GM18508 (cell line): ENCODE measurements around the gene TRIML1.
"Not testable (repeated sequence)": the region's sequence is repeated elsewhere in the genome, so short reads cannot be mapped to it uniquely, and the experiment has no call there.

Experiments
- ATAC-seq: cut with Tn5 transposase; IDR thresholded peaks from one replicate; pipeline ENCODE4 v1.9.1; 2021; ENCODE audit warnings: moderate number of reproducible peaks; ENCODE audit not compliant: insufficient read depth, unreplicated experiment

Gene TRIML1

DNA sequence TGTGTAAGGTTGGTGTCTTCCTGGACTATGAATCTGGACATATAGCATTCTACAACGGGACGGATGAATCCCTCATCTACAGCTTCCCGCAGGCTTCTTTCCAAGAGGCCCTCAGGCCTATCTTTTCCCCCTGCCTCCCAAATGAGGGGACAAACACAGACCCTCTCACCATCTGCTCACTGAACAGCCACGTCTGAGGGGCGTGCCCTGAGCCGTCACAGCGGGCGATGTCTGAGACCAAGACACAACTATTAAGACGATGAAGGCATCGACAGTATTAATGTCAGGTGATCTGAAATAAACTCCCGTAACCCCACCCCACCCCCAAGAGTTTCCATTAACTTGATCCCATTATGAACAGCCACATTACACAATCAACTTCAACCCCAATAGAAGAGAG is 7.9 kb downstream of the TRIML1 start:
- no peak for ATAC-seq

DNA sequence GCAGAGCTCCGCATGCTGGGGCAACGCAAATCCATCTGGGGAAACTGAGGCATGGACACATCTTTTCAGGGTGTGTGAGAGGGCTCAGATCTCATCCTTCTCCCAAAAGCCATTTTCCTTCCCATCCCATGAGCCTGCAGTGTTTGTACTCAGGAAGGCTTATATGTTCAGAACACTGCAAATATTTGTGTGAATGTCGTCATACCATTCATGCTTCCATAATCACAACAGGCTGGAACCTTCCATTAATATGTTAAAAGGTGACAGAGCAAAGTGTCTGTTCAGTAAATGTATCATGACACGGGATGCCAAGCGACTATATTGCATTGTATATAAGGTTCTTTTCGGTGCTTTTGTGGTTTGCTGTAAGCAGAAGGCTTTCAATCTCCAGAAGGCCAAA is 8.5 kb downstream of the TRIML1 start:
- no peak for ATAC-seq

DNA sequence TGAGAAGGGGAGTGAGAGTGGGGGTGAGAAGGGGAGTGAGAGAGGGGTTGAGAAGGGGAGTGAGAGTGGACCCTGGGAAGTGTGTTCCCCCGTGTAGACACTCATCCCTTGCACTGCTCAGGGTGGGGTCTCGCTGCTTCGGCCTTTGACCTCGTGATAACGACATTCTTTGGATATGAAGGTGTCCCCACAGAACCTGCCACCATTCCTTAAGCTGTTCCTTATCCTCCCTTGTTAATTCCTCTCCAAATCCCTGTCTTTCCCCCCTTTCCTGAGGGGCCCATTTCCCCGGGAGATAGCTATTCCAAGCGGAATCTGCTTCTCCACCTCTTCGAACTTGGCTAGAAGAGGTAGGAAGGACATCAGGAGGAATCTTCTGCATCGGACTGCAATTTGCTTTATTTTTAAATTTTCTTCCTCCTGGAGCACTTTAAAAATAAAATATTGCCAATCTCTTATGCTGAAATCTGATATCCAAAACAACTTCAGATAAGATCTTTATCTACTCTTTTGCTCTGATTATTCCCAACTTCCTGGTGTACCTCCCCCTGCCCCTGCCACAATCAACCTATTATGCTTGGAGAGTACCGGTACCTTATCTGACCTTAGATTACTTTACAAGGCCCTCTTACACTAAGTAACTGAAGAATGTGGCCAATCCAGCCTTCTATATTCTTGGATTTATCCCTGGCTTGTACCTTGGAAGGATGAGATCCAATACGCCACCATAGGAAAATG is 15.6 kb downstream of the TRIML1 start:
- no peak for ATAC-seq

DNA sequence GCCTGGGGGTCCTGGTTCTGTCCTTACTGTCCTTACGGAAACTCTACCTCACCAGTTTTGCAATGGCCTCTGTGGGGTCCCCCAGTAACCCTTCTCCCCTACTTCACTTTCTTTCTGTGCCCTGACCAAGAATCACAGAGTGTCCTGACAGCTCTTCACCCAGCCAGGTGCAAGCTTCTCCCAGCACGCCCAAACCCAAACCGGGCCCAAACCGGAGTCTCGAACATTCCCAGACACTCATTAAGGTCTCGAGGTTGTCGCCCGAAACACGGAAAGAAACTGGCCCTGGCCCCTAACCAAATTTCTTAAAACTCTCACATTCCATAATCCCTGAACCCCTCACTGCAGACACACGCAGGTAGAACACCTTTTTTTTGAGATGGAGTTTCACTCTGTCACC is 19.1 kb downstream of the TRIML1 start:
- ATAC-seq = no peak

DNA sequence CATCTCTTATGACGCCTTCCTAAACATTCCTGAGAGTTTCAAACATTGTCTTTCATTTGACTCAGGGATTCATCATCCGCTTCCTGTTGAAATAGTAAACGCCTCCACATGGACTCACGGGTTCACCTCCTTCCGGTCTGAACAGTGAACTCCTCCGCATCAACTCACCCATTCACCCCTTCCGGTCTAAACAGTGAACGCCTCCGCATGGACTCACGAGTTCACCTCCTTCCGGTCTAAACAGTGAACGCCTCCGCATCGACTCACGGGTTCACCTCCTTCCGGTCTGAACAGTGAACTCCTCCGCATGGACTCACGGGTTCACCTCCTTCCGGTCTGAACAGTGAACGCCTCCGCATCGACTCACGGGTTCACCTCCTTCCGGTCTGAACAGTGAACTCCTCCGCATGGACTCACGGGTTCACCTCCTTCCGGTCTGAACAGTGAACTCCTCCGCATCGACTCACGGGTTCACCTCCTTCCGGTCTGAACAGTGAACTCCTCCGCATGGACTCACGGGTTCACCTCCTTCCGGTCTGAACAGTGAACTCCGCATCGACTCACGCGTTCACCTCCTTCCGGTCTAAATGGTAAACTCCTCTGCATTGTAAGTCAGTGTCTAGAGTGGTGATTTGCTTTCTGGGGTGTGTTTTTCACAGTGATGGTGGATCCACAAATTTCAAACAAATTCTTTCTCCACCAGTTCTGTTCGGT is 20.4 kb downstream of the TRIML1 start:
- not testable (repeated sequence) for ATAC-seq

DNA sequence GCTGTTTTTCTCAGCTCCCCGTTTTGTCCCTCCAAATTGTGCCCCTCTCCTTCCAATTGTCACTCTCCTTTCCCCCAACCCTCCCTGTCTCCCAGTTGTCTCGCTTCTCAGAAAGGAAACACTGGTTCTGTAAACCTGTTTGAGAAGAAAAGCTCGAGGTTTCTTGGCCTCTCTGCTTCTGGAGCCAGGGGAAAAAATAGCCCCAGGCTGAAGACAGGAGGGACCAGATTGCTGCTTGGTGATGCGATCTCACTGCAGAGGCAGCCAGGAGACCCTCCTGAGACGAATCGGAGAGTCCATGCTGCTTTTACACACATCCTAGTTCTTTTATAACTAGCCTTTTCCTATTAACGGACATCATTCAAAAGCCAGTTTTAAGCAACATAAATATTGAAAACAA is 21.2 kb downstream of the TRIML1 start:
- no peak for ATAC-seq

DNA sequence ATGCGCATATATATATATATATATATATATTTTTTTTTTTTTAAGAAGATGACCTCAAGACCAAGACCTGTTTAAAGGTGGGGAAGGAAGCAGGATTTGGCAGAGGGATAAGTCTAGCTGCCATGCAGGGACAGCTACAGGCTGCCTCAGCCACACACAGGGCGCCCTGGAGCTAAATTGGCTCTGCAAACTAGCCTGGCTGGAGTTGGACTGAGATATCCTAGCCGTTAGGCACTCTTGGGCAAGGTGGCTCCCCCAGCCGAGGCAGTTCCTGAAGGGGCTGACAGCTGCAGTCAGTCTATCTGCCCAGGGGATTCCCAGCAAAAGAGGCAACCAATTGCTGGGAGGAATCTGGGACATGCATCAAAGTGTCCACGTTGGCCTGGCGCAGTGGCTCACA is 21.9 kb downstream of the TRIML1 start:
- no peak for ATAC-seq

DNA sequence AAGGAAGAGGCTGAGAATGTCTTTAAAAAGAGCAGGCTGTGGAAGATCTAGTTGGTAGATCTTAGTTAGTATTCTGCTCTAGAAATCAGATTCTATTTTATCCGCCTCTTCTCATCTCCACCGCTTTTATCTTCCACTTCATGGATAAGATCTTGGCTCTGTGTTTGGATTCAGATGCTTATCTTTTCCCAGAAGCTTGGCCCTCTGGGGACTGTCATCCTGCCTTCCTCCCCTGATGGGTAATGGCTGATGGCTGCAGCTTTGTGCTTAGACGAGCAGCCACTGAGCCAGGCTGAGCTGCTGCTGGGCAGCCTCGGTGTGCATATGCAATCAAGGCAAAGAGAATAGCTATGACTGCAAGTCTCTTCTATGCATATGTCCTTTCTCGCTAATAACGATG is 23.5 kb downstream of the TRIML1 start:
- no peak for ATAC-seq

DNA sequence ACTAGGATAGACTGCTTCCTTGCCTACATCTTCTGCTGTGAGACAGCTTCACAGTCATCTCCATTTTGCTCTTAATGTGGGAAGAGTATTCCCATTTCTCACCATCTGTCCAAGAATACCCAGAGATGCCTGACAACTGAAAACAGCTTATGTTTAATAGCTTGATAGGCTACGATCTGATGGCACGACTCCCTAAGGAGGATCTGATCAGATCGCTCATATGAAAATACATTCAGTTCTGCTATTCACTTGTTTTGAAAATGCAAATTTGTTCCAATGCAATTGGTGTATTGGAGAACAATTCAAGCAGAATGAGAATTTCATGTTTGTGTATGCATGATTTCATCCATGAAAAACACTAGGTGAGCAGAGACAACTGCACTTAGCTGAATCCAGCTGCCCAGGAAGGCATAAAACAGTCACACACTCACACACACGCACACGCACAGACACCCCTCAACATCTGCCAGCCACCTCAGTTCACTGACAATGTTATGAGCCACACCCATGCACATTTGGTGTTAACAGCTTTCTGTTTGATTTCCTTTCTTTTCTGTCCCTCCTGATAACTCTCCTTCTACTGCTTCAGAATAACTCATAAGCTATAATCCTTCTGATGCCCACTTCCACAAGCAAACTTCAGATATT is 29.6 kb downstream of the TRIML1 start:
- ATAC-seq = no peak

DNA sequence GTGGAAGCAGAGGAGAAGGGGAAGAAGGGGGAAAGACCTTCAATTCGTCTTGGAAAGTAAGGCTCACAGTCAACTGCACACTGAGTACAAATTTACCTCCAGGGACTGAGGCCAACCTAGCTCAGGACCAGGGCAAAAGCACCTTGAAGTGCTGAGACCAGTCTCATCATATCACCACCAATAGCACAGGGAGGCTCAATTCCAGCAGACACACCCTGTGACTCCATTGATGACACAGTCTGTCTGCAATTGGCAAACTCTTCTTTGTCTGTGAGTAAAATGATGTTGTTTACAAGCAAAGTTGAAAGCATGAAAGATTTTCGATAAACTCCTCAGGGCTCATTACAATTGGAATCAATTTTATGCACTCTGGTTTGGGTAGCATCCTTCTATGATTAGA is 32.3 kb downstream of the TRIML1 start:
- no peak for ATAC-seq

DNA sequence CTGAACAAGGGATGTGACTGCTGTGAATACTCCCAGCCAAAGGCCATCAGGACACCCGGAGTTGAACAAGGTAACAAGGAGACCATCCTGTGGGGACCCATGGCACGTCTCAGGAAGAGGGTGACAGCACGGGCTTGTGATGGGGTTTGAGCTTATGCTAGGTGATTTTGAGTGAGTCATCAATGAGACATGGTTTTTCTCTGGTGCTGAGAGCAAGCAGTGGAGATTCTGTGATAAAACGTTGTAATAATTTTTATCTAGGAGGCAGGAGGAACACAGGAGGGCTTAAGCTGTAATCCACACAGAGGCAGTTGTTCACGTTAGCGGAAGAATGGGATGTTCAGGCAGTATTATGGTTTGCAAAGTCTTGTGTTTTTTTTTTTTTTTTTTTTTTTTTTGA is 36.0 kb downstream of the TRIML1 start:
- ATAC-seq = no peak

DNA sequence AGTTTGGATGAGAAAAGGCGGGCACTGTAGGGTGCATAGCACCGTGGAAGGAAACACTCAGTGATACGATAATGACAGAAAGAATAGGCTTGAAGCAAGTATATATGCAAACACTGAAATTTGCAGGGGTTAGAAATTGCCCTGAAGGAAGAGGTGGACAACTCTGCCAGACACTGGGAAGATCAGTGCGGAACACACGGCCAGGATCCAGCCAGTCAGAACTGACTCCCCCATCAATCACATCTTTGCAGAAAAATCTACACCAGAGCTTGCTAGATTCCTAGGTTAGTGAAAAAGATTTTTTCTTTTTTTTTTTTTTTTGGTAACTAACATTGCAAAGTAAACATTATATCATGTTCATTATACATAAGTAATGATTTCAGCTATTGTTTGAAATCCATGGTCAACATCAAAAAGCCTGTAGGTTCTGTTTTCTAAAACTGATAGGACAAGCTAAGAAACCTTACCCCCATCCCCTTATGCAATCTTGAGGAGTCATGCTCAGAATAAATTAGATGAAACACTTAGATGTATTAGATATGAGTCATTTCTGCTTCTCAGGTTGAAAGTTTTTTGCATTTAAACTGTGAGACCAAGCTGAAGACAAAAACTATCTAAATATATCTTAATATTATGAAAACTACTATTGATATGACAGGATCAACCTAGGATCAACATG is 38.9 kb downstream of the TRIML1 start:
- ATAC-seq = no peak

DNA sequence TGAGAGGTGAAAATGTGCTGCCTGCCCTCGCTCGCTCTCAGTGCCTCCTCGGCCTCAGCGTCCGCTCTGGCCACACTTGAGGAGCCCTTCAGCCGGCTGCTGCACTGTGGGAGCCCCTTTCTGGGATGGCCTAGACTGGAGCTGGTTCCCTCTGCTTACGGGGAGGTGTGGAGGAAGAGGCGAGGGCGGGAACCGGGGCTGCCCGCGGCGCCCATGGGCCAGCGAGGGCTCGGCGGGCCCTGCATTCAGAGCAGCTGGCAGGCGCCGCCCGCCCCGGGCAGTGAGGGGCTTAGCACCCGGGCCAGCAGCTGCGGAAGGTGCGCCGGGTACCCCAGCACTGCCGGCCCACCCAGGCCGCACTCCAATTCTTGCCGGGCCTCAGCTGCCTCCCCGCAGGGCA is 39.6 kb downstream of the TRIML1 start:
- ATAC-seq = no peak

DNA sequence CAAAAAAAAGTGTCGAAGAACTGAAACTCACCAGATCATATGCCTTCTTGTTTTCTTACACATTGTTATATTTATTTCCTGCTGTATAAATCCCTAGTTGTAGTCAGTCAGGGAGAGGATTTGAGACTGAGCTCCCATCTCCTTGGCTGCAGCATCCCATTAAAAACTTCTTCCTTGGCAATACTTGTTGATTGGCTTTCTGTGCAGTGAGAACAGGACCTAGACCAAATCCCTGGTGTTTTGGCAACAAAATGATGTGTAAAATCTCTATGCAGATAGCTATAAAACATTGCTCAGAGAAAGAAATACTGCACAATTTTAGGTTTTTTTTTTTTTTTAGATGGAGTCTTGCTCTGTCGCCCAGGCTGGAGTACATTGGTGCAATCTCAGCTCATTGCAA is 47.9 kb downstream of the TRIML1 start:
- no peak for ATAC-seq

DNA sequence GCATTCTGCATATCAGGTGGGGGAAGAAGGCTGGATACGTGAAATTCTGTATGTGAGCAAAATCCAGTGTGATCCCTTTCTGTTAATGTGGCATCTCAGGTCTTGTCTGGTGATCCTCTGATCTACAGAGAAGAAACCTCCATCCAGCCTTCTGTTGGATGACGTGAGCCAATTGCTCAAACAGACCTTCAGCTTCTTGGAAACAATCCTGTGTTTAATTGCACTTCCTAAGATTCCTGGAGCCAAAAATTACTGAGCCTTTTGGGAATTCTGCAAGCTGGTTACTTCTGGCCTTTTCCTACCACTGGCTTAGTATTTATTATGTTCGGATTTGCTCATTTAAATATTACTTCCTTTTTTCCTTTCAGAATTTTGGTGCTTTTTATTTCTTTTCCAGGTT is 51.2 kb downstream of the TRIML1 start:
- ATAC-seq = no peak

DNA sequence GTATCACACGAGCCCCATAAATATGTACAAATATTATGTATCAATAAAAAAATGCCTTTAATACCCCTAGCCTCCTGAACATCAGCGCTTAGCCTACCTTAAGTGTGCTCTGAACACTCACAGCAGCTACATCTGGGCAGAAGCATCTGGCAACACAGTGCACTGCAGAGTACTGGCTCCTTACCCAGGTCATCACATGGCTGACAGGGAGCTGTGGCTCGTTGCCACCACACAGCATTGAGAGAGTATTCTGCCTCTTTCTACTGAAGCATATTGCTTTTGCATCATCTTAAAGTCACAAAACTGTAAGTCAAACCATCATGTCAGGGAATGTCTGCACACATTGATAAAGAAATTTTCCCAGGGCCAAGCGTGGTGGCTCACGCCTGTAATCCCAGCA is 55.2 kb downstream of the TRIML1 start:
- no peak for ATAC-seq

DNA sequence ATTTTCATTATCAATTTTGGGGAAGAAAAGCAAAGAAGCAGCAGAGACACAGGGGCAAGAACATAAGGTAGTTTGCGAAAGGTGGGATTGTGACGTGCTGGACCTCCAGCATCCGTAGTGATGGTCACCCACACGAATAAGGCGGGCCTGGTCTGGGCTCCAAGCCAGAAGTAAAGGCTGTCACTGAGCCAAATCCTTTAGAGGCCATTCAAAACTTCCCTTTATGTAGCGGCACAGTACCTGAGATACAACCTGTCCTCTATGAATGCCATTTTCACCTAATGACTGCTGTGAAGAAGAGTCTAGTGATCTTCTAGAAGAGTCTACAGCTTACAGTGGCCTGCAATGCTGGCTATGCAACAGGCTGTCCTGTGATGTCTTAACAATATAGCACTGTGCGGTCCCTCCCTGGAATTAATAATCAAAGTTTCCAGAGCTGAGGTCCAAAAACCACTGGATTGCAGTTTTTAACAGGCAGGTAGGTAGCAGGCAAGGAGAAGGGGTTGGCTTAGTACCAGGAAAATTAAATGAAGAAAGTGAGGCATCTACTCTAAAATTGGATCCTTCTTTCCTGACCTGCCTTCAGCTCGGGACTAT is 56.2 kb downstream of the TRIML1 start:
- ATAC-seq = no peak

DNA sequence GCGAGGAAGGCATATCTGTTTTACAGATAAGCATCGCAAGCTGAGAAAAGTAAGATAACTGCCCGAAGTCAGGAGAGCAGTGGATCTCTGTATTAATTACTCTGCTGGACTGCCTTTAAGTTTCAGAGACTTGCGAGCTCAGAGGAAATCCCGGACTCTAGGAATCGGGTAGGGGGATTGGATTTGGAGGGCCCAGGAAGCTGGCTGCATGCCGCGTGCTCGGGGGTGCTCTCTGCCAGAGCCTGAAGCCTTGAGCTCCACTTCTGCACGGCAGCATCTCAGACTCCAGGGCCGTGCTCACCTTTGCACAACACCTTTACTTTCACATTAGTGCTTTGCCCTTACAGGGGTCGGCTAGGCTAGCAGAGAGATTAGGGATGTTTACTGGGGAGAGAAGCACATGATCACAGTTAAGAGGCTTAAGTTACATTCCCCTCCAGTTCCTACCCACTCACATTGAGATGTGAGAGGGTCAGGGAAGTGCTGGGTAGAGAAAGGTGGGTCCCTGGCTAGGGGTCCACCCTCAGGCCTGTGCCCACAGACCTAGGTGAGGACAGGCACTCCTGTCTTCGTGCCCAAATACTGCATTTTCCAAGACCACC is 57.0 kb downstream of the TRIML1 start:
- ATAC-seq = no peak
